NB4 (cell line): ENCODE data around the gene ASGR1.

ENCODE experiments used
- DNase-seq: peaks from one replicate; pipeline ENCODE4 v3.0.0; 2010; ENCODE audit warnings: low read depth
- H3K4me3 ChIP-seq: one replicate; pipeline ENCODE4 v1.5.1; 2011; ENCODE audit warnings: mild to moderate bottlenecking, low read depth, low read length, moderate library complexity
- CTCF ChIP-seq: IDR thresholded peaks from one replicate; pipeline ENCODE4 v1.5.1; 2012; ENCODE audit warnings: low read depth, low read length
- MAX ChIP-seq: IDR thresholded peaks from 2 replicates; pipeline ENCODE4 v1.6.1; 2011; ENCODE audit warnings: low read depth, low read length
- MYC ChIP-seq: IDR thresholded peaks from 2 replicates; pipeline ENCODE4 v1.6.1; 2011; ENCODE audit warnings: low read depth, low read length
- POLR2A ChIP-seq: IDR thresholded peaks from 2 replicates; pipeline ENCODE4 v1.6.1; 2011; ENCODE audit warnings: mild to moderate bottlenecking; ENCODE audit not compliant: insufficient read length; ENCODE audit errors: extremely low read depth

The ASGR1 gene

GRCh38 chr17:7204828-7205461 lies 25.8 kb upstream of the ASGR1 start:
- no peak overlapping the region for H3K4me3 ChIP-seq

GRCh38 chr17:7204336-7204735 lies 25.2 kb upstream of the ASGR1 start:
- TF ChIP-seq MYC, result no peak
- TF ChIP-seq MAX, result no peak
- no peak for TF ChIP-seq CTCF
- no peak for TF ChIP-seq POLR2A
- no peak overlapping the region for H3K4me3 ChIP-seq
- DNase-seq, result no peak

More at GRCh38 chr17:7204828-7205461, 25.8 kb upstream of the ASGR1 start:
- TF ChIP-seq MAX (no peak), POLR2A (no peak), CTCF (no peak), MYC (no peak)
- DNase-seq, result peak; percentile 8

- no peak for DNase-seq
- no peak for TF ChIP-seq MYC
- H3K4me3 ChIP-seq, result no peak overlapping the region
Observed at GRCh38 chr17:7203391-7203790, 24.2 kb upstream of the ASGR1 start.

GRCh38 chr17:7196651-7197401 lies 17.7 kb upstream of the ASGR1 start:
- TF ChIP-seq MYC, result no peak
- no peak for TF ChIP-seq POLR2A
- no peak for TF ChIP-seq MAX
- TF ChIP-seq CTCF, result no peak
- H3K4me3 ChIP-seq, result no peak overlapping the region
- no peak for DNase-seq

- DNase-seq, result no peak
- TF ChIP-seq MAX (no peak), CTCF (no peak), POLR2A (no peak), MYC (no peak)
- H3K4me3 ChIP-seq, result no peak overlapping the region
Observed at GRCh38 chr17:7195971-7196370, 16.8 kb upstream of the ASGR1 start.

GRCh38 chr17:7192271-7192937 lies 13.2 kb upstream of the ASGR1 start:
- no peak overlapping the region for H3K4me3 ChIP-seq
- TF ChIP-seq MAX, result no peak
- TF ChIP-seq POLR2A, result no peak
- no peak for TF ChIP-seq CTCF
- no peak for TF ChIP-seq MYC
- no peak for DNase-seq
